ENCODE measurements around the gene ITFG1. TPM values are rescaled to one million over a fixed set of nuclear protein-coding genes. Genes with fewer than 3 reads are reported as not detected.
"Not testable (repeated sequence)": the region's sequence is repeated elsewhere in the genome, so short reads cannot be mapped to it uniquely, and the experiment has no call there.

Gene ITFG1
- total and polyA plus RNA-seq, 2 of the 13 experiments (the other 11 are each of a cell fraction or from before 2014, with no cell fraction given), result 74.5 to 150 TPM

GRCh38 chr16:47342055-47342454 is 118.8 kb downstream of the ITFG1 start:
- TF ChIP-seq MNT (IDR thresholded peaks at IDR 0.05) (peak; percentile 56; the same call in 1 of the 2 replicates), ISX (CRISPR knock-in tag; conservative IDR thresholded peaks at IDR 0.05) (no peak)
- ChIA-PET POLR2A (no interaction called here), CTCF (ENCODE audit: low intra/inter-chr PET ratio, low total read pairs) (no interaction called here)
- no peaks in the 10 kb centered on the region for H3K4me1 ChIP-seq (ENCODE audit: insufficient read depth, low read length)
- H2AFZ ChIP-seq (ENCODE audit: low read length), result no peak overlapping the region
- H3K4me3 ChIP-seq (replicated peaks in 1 of 3; ENCODE audit: insufficient read depth in 1 of 3, low read depth in 2 of 3, low read length in 3 of 3), result no peak overlapping the region
- H3K36me3 ChIP-seq (replicated peaks in 1 of 2; ENCODE audit: control insufficient read depth in 1 of 2, insufficient read depth in 2 of 2, low read length in 2 of 2), result no peaks in the 10 kb centered on the region
- H3K9me3 ChIP-seq (ENCODE audit: low read length), result peaks cover 3% of the 10 kb centered on the region; the same call in 1 of the 2 replicates
- no peak for FAIRE-seq
- no peak overlapping the region for H3K4me2 ChIP-seq (ENCODE audit: low read depth, low read length)
- no peaks in the 10 kb centered on the region for H4K20me1 ChIP-seq (ENCODE audit: insufficient read depth, low read length)
- BruUV-seq (replicated peaks), result no TSS peak
- intact Hi-C loops (cut with micrococcal nuclease; ENCODE audit: unreplicated experiment) (no loop called here), in situ Hi-C loops (cut with HindIII; ENCODE audit: extremely low pct_ligation_motif_present, low pct_unique_long_range_greater_than_20kb) (no loop called here)
- no peak for DNase-seq (ENCODE audit: low spot score)
- no peaks in the 10 kb centered on the region for H3K27me3 ChIP-seq (ENCODE audit: control insufficient read depth in 1 of 2, insufficient read depth in 2 of 2, low read length in 2 of 2)
- H3K9ac ChIP-seq (ENCODE audit: insufficient read depth, low read depth, low read length), result no peak overlapping the region
- H3K79me2 ChIP-seq (ENCODE audit: insufficient read depth, low read length), result no peaks in the 10 kb centered on the region
- H3K27ac ChIP-seq (ENCODE audit: extremely low read length, insufficient read depth, low read length), result no peak overlapping the region
- 95% methylated on average over 2 of the region's 2 CpGs for WGBS (ENCODE audit: low lambda C conversion rate)
- no peak for ATAC-seq

GRCh38 chr16:47330562-47330961 is 130.3 kb downstream of the ITFG1 start:
- CTCF ChIA-PET (ENCODE audit: low intra/inter-chr PET ratio, low total read pairs); FAIRE-seq: not testable (repeated sequence)

GRCh38 chr16:47324309-47324708 is 136.6 kb downstream of the ITFG1 start:
- H3K9ac ChIP-seq (ENCODE audit: insufficient read depth, low read depth, low read length); H3K79me2 ChIP-seq (ENCODE audit: insufficient read depth, low read length); H3K4me2 ChIP-seq (ENCODE audit: low read depth, low read length); intact Hi-C loops (cut with micrococcal nuclease; ENCODE audit: unreplicated experiment); H3K36me3 ChIP-seq (replicated peaks in 1 of 2; ENCODE audit: control insufficient read depth in 1 of 2, insufficient read depth in 2 of 2, low read length in 2 of 2); CTCF ChIA-PET (ENCODE audit: low intra/inter-chr PET ratio, low total read pairs); H3K27ac ChIP-seq (ENCODE audit: extremely low read length, insufficient read depth, low read length); H3K4me3 ChIP-seq (replicated peaks in 1 of 3; ENCODE audit: insufficient read depth in 1 of 3, low read depth in 2 of 3, low read length in 3 of 3); H3K27me3 ChIP-seq (ENCODE audit: control insufficient read depth in 1 of 2, insufficient read depth in 2 of 2, low read length in 2 of 2); DNase-seq (ENCODE audit: low spot score); FAIRE-seq; H3K4me1 ChIP-seq (ENCODE audit: insufficient read depth, low read length); BruUV-seq (replicated peaks); in situ Hi-C loops (cut with HindIII; ENCODE audit: extremely low pct_ligation_motif_present, low pct_unique_long_range_greater_than_20kb); H2AFZ ChIP-seq (ENCODE audit: low read length); H3K9me3 ChIP-seq (ENCODE audit: low read length); POLR2A ChIA-PET; ATAC-seq; H4K20me1 ChIP-seq (ENCODE audit: insufficient read depth, low read length): not testable (repeated sequence)
- 91% methylated on average over 2 of the region's 2 CpGs for WGBS (ENCODE audit: low lambda C conversion rate)

More at GRCh38 chr16:47330562-47330961, 130.3 kb downstream of the ITFG1 start:
- H3K27me3 ChIP-seq (ENCODE audit: control insufficient read depth in 1 of 2, insufficient read depth in 2 of 2, low read length in 2 of 2); H3K4me1 ChIP-seq (ENCODE audit: insufficient read depth, low read length); H3K9me3 ChIP-seq (ENCODE audit: low read length); intact Hi-C loops (cut with micrococcal nuclease; ENCODE audit: unreplicated experiment); in situ Hi-C loops (cut with HindIII; ENCODE audit: extremely low pct_ligation_motif_present, low pct_unique_long_range_greater_than_20kb); H3K27ac ChIP-seq (ENCODE audit: extremely low read length, insufficient read depth, low read length); H4K20me1 ChIP-seq (ENCODE audit: insufficient read depth, low read length); BruUV-seq (replicated peaks); H3K9ac ChIP-seq (ENCODE audit: insufficient read depth, low read depth, low read length); ATAC-seq; H3K36me3 ChIP-seq (replicated peaks in 1 of 2; ENCODE audit: control insufficient read depth in 1 of 2, insufficient read depth in 2 of 2, low read length in 2 of 2); H3K4me2 ChIP-seq (ENCODE audit: low read depth, low read length); H2AFZ ChIP-seq (ENCODE audit: low read length); DNase-seq (ENCODE audit: low spot score); H3K4me3 ChIP-seq (replicated peaks in 1 of 3; ENCODE audit: insufficient read depth in 1 of 3, low read depth in 2 of 3, low read length in 3 of 3); H3K79me2 ChIP-seq (ENCODE audit: insufficient read depth, low read length); POLR2A ChIA-PET: not testable (repeated sequence)
- 97% methylated on average over 3 of the region's 3 CpGs for whole genome bisulfite sequencing (ENCODE audit: low lambda C conversion rate)

All from HepG2 (cell line).